ENCODE data around the gene NBAS. TPM values are rescaled to one million over a fixed set of nuclear protein-coding genes. Genes with fewer than 3 reads are reported as not detected.
A peak's percentile ranks its signal among the peaks of the same experiment; 100 is the strongest.

Gene NBAS
- total and polyA plus RNA-seq, 9 of the 15 experiments (the other 6 are each of a cell fraction or from before 2014, with no cell fraction given) = 15.3 to 94.4 (median 69.9) TPM

DNA sequence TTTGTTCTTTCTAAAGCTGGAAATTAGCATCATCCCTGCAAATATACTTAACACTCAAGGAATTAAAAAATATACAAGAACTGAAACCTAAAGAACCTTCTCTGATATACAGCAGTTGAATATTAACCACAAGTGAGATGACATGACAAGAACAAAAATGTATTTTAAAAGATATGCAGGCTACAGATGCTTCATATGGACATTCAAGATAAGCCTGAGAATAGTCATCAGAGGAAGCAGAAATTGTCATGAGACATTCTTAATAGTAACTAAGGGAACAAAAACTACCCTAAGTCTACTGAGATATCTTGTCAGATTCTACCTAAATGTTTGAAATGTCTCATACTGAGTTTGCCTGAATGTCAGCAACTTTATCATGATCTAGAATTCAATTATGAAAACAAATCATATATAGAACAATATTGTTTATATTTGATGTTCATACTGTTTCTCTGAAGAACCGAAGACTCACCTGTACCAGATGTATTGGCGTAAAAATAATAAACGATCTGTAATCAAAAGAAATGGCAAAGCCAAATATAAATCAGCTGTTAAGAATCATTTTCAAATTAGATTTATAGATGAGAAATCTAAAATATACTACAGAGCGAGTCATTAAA is 4.7 kb downstream of the NBAS start (continued):
- TF ChIP-seq, protein P1, sequence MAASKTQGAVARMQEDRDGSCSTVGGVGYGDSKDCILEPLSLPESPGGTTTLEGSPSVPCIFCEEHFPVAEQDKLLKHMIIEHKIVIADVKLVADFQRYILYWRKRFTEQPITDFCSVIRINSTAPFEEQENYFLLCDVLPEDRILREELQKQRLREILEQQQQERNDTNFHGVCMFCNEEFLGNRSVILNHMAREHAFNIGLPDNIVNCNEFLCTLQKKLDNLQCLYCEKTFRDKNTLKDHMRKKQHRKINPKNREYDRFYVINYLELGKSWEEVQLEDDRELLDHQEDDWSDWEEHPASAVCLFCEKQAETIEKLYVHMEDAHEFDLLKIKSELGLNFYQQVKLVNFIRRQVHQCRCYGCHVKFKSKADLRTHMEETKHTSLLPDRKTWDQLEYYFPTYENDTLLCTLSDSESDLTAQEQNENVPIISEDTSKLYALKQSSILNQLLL (CRISPR knock-in tag; IDR thresholded peaks at IDR 0.05; ENCODE audit: borderline replicate concordance) = no peak
- TF ChIP-seq ZNF133 (CRISPR knock-in tag; IDR thresholded peaks at IDR 0.05) = no peak
- TF ChIP-seq ZNF282 (CRISPR knock-in tag; IDR thresholded peaks at IDR 0.05) = no peak
- TF ChIP-seq BHLHE40 (IDR thresholded peaks at IDR 0.05; ENCODE audit: low read length) = no peak
- TF ChIP-seq ARHGAP35 (IDR thresholded peaks at IDR 0.05; ENCODE audit: partially characterized antibody) = no peak
- TF ChIP-seq ZNF507 (tag; conservative IDR thresholded peaks at IDR 0.05) = no peak
- TF ChIP-seq ZNF175 (CRISPR knock-in tag; IDR thresholded peaks at IDR 0.05; ENCODE audit: low read depth) = peak; percentile 74
- TF ChIP-seq LCOR (CRISPR knock-in tag; IDR thresholded peaks at IDR 0.05) = peak; percentile 55; the same call in 1 of the 2 replicates
- no peak for TF ChIP-seq MED1 (CRISPR knock-in tag; IDR thresholded peaks at IDR 0.05; ENCODE audit: borderline replicate concordance)
- TF ChIP-seq, protein P2, sequence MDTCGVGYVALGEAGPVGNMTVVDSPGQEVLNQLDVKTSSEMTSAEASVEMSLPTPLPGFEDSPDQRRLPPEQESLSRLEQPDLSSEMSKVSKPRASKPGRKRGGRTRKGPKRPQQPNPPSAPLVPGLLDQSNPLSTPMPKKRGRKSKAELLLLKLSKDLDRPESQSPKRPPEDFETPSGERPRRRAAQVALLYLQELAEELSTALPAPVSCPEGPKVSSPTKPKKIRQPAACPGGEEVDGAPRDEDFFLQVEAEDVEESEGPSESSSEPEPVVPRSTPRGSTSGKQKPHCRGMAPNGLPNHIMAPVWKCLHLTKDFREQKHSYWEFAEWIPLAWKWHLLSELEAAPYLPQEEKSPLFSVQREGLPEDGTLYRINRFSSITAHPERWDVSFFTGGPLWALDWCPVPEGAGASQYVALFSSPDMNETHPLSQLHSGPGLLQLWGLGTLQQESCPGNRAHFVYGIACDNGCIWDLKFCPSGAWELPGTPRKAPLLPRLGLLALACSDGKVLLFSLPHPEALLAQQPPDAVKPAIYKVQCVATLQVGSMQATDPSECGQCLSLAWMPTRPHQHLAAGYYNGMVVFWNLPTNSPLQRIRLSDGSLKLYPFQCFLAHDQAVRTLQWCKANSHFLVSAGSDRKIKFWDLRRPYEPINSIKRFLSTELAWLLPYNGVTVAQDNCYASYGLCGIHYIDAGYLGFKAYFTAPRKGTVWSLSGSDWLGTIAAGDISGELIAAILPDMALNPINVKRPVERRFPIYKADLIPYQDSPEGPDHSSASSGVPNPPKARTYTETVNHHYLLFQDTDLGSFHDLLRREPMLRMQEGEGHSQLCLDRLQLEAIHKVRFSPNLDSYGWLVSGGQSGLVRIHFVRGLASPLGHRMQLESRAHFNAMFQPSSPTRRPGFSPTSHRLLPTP (IDR thresholded peaks at IDR 0.05; ENCODE audit: borderline replicate concordance, extremely low read depth, insufficient read length) = no peak
- no peak for TF ChIP-seq NR3C1 (CRISPR knock-in tag; IDR thresholded peaks at IDR 0.05)
- TF ChIP-seq, protein P3, sequence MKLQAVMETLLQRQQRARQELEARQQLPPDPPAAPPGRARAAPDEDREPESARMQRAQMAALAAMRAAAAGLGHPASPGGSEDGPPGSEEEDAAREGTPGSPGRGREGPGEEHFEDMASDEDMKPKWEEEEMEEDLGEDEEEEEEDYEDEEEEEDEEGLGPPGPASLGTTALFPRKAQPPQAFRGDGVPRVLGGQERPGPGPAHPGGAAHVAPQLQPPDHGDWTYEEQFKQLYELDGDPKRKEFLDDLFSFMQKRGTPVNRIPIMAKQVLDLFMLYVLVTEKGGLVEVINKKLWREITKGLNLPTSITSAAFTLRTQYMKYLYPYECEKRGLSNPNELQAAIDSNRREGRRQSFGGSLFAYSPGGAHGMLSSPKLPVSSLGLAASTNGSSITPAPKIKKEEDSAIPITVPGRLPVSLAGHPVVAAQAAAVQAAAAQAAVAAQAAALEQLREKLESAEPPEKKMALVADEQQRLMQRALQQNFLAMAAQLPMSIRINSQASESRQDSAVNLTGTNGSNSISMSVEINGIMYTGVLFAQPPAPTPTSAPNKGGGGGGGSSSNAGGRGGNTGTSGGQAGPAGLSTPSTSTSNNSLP (IDR thresholded peaks at IDR 0.05; ENCODE audit: borderline replicate concordance, low read depth, low read length) = peak; percentile 97
- no peak for TF ChIP-seq ZNF75A (CRISPR knock-in tag; IDR thresholded peaks at IDR 0.05)
- no peak for TF ChIP-seq ZNF707 (CRISPR knock-in tag; conservative IDR thresholded peaks at IDR 0.05)
- TF ChIP-seq NR2C1 (IDR thresholded peaks at IDR 0.05) = no peak
- TF ChIP-seq NR2C1 (tag; IDR thresholded peaks at IDR 0.05) = no peak
- no peak for TF ChIP-seq HNRNPH1 (optimal IDR thresholded peaks at IDR 0.05; ENCODE audit: low read depth, low read length)
- peak; percentile 77 for TF ChIP-seq MAFF (IDR thresholded peaks at IDR 0.05; ENCODE audit: low read length)
- TF ChIP-seq FOXK2 (conservative IDR thresholded peaks at IDR 0.05 in 1 of 2, IDR thresholded peaks at IDR 0.05 in 1 of 2; ENCODE audit: low read depth in 2 of 2) = peak; percentile 51 to 55; a peak in 3 of 4 replicates
- TF ChIP-seq EZH2 (IDR thresholded peaks at IDR 0.05; ENCODE audit: borderline replicate concordance, low read depth, low read length) = no peak
- no peak for TF ChIP-seq PCBP1 (IDR thresholded peaks at IDR 0.05; ENCODE audit: low read depth, low read length, poor library complexity, severe bottlenecking)
- TF ChIP-seq, protein P4, sequence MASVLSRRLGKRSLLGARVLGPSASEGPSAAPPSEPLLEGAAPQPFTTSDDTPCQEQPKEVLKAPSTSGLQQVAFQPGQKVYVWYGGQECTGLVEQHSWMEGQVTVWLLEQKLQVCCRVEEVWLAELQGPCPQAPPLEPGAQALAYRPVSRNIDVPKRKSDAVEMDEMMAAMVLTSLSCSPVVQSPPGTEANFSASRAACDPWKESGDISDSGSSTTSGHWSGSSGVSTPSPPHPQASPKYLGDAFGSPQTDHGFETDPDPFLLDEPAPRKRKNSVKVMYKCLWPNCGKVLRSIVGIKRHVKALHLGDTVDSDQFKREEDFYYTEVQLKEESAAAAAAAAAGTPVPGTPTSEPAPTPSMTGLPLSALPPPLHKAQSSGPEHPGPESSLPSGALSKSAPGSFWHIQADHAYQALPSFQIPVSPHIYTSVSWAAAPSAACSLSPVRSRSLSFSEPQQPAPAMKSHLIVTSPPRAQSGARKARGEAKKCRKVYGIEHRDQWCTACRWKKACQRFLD (CRISPR knock-in tag; IDR thresholded peaks at IDR 0.05) = peak; percentile 88; the same call in 1 of the 2 replicates
- TF ChIP-seq DPF2 (IDR thresholded peaks at IDR 0.05) = peak; percentile 97

Measured in K562 (cell line).